Vagina (tissue), 2 donors: ENCODE results near the gene TLCD4. TPM values are rescaled to one million over a fixed set of nuclear protein-coding genes. Genes with fewer than 3 reads are reported as not detected.

ENCODE experiments used
- DNase-seq, 2 donors: peaks; one replicate each; pipeline ENCODE4 v3.0.0-alpha.2; 2017; ENCODE audit errors: extremely low spot score in 2 of 2
- H3K27ac ChIP-seq: fragments of 200-600 bp; sonication (generic); one replicate; pipeline ENCODE4 v1.5.1; 2019
- H3K27me3 ChIP-seq: fragments of 200-600 bp; sonication (generic); one replicate; pipeline ENCODE4 v1.5.1; 2019
- H3K36me3 ChIP-seq, 2 donors: fragments of 200-600 bp; sonication (generic); one replicate each; pipeline ENCODE4 v1.5.1; 2017 to 2019
- H3K4me1 ChIP-seq: fragments of 200-600 bp; sonication (generic); one replicate; pipeline ENCODE4 v1.5.1; 2019
- H3K4me3 ChIP-seq, 2 donors: fragments of 200-600 bp; sonication (generic); 1 replicate in 1 of 2; 2 replicates in 1 of 2; pipeline ENCODE4 v1.5.1; 2016 to 2019
- H3K9me3 ChIP-seq: fragments of 200-600 bp; sonication (generic); one replicate; pipeline ENCODE4 v1.5.1; 2019
- POLR2A ChIP-seq, 2 donors: fragments of 450-650 bp; IDR thresholded peaks; one replicate each; pipeline ENCODE4 v1.6.1; 2017; ENCODE audit warnings: antibody characterized with exemption in 2 of 2, mild to moderate bottlenecking in 2 of 2, moderate library complexity in 2 of 2
- POLR2AphosphoS5 ChIP-seq, 2 donors: sonication (generic); formaldehyde crosslinking; IDR thresholded peaks; one replicate each; pipeline ENCODE4 v1.9.0; 2017; ENCODE audit warnings: antibody characterized with exemption in 2 of 2, mild to moderate bottlenecking in 2 of 2, low read depth in 1 of 2; ENCODE audit not compliant: insufficient read depth in 1 of 2
- intact Hi-C: fragments of 100-400 bp; cut with DNase I; formaldehyde crosslinking; loops from one replicate; pipeline ENCODE4 v1.15.1; 2023
- total RNA-seq: library from RNA; depleted of rRNA; stranded (reverse); fragments of >200 nt; gene quantifications from one replicate; pipeline ENCODE4 v1.2.3, GENCODE V29; 2016
- TF ChIP-seq, protein P1 (sequence below), 3 experiments: fragments of 450-650 bp in 2 of 3; fragments of 200-600 bp in 1 of 3; sonication (generic) in 1 of 3; IDR thresholded peaks; one replicate each; pipeline ENCODE4 v1.5.1; 2017 to 2019; ENCODE audit warnings: antibody characterized with exemption in 3 of 3, mild to moderate bottlenecking in 2 of 3, moderate library complexity in 2 of 3

The TLCD4 gene
- total RNA-seq, 1 donor from 2014 or later, result 4.4 TPM

DNA sequence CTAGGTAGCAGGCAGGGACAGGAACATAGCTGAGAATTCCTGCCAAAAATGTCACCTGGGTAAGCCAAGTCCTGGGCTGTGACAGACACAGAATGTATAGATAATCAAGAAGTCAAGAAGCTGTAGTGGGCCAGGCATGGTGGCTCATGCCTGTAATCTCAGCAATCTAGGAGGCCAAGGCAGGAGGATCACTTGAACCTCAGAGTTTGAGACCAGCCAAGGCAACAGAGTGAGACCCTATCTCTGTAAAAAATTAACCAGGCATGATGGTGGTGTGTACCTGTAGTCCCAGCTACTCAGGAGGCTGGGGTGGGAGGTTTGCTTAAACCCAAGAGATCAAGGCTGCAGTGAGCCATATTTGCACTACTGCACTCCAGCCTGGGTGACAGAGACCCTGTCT, 41.1 kb upstream of the TLCD4 start:
- H3K27me3 ChIP-seq, result no peaks in the 10 kb centered on the region
- H3K9me3 ChIP-seq, result no peaks in the 10 kb centered on the region
- H3K27ac ChIP-seq, result no peak overlapping the region
- peaks cover 11% of the 10 kb centered on the region for H3K4me1 ChIP-seq
- no peak for DNase-seq
- no peaks in the 10 kb centered on the region for H3K36me3 ChIP-seq
- intact Hi-C loops, result no loop called here
- TF ChIP-seq POLR2A (IDR thresholded peaks at IDR 0.05), result no peak
- TF ChIP-seq, protein P1, sequence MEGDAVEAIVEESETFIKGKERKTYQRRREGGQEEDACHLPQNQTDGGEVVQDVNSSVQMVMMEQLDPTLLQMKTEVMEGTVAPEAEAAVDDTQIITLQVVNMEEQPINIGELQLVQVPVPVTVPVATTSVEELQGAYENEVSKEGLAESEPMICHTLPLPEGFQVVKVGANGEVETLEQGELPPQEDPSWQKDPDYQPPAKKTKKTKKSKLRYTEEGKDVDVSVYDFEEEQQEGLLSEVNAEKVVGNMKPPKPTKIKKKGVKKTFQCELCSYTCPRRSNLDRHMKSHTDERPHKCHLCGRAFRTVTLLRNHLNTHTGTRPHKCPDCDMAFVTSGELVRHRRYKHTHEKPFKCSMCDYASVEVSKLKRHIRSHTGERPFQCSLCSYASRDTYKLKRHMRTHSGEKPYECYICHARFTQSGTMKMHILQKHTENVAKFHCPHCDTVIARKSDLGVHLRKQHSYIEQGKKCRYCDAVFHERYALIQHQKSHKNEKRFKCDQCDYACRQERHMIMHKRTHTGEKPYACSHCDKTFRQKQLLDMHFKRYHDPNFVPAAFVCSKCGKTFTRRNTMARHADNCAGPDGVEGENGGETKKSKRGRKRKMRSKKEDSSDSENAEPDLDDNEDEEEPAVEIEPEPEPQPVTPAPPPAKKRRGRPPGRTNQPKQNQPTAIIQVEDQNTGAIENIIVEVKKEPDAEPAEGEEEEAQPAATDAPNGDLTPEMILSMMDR (IDR thresholded peaks at IDR 0.05), result no peak
- TF ChIP-seq POLR2AphosphoS5 (IDR thresholded peaks at IDR 0.05; ENCODE audit: insufficient read depth in 1 of 2, low read depth in 1 of 2), result no peak
- H3K4me3 ChIP-seq, result no peak overlapping the region

DNA sequence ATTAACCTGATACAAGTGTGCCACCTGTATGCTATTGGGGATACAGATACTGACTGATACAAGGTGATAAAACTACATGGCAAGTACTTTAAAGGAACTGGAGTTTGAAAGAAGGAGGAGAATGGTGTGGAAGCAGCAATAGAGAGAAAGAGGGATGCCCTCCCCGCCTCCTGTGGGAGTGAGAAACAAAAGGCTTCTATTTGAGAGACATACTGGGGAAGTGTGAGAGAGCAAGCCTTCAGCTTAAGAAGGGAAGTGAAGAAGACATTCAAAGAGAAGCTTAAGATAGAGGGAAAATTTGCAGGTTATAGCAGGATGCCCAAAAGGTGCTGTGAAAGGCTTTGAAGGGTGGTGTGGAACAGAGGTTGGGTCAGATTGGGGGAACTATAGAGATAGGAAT, 36.7 kb upstream of the TLCD4 start:
- DNase-seq, result no peak
- no peak overlapping the region for H3K27ac ChIP-seq
- intact Hi-C loops, result no loop called here

DNA sequence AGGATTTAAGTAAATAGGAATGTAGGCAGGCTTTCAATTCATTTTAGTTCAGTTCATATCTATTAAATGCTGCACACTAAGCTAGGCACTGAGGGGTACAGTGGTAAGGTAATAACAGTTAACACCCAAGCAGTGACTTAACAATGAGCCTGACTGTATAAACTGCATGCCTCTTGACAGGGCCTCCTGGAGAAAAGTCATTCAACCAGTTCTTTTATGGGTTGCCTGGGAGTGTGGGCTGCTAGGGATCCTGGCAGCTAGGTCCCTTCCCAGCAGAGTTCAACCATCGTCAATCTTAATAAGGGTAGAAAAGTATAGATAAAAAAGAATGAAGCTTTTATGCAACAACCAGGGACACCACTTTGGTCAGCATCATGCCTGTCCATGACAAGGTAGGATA, 36.3 kb upstream of the TLCD4 start:
- Histone ChIP-seq H3K27ac (no peak overlapping the region), H3K36me3 (no peaks in the 10 kb centered on the region), H3K9me3 (no peaks in the 10 kb centered on the region), H3K4me3 (no peak overlapping the region), H3K27me3 (no peaks in the 10 kb centered on the region), H3K4me1 (no peaks in the 10 kb centered on the region)
- intact Hi-C loops, result no loop called here
- no peak for DNase-seq
- TF ChIP-seq POLR2A (IDR thresholded peaks at IDR 0.05), result no peak
- no peak for TF ChIP-seq POLR2AphosphoS5 (IDR thresholded peaks at IDR 0.05; ENCODE audit: insufficient read depth in 1 of 2, low read depth in 1 of 2)
- TF ChIP-seq, protein P1 (IDR thresholded peaks at IDR 0.05), result no peak

More for the DNA sequence above, 36.7 kb upstream of the TLCD4 start:
- Histone ChIP-seq H3K4me3 (no peak overlapping the region), H3K4me1 (no peaks in the 10 kb centered on the region), H3K27me3 (no peaks in the 10 kb centered on the region), H3K9me3 (no peaks in the 10 kb centered on the region), H3K36me3 (no peaks in the 10 kb centered on the region)
- TF ChIP-seq, protein P1 (IDR thresholded peaks at IDR 0.05), result no peak
- no peak for TF ChIP-seq POLR2AphosphoS5 (IDR thresholded peaks at IDR 0.05; ENCODE audit: insufficient read depth in 1 of 2, low read depth in 1 of 2)
- no peak for TF ChIP-seq POLR2A (IDR thresholded peaks at IDR 0.05)

DNA sequence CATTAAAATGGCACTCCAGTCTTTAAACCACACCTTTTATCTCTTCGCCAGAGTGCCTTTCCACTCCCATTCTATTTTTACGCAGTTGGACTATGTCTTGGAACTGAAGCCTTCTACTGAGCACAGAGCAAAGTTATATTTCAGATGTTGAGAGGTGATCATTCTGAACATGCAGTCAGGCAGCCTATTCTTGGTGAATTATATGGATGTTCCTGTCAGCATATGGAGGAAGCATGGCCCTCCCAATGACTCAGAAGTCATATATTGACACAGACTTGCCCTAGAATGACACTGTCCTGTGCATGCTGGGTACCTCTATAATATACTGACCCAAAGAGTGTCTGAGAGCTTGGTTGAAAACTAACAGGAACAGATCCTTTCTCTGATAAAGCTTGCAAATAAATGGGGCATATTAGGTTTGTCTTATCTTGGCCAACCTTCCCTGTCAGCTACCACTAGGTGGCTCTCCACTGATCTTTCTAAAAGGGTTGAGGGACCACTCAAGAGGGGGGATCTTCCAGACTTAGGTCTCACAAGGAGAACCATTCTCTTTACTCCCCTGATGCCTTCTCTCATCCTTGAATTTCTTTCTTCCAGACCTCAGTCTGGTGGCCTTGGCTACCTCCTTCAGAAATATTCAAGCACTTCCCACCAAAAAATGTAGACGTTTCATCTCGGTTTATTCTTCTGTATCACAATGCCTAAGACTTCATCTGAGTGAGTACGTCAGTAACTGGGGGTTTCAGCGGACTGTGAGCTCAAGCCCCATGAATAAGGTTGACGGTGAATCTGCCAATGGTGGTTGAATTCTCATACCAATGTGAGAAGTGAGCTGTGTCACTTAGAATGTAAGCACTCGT, 32.6 kb upstream of the TLCD4 start:
- DNase-seq, result no peak
- no peak overlapping the region for H3K4me3 ChIP-seq
- H3K27ac ChIP-seq, result no peak overlapping the region
- intact Hi-C loops, result no loop called here
- TF ChIP-seq POLR2AphosphoS5 (IDR thresholded peaks at IDR 0.05; ENCODE audit: insufficient read depth in 1 of 2, low read depth in 1 of 2) (no peak), POLR2A (IDR thresholded peaks at IDR 0.05) (no peak)
- TF ChIP-seq, protein P1 (IDR thresholded peaks at IDR 0.05), result peak in 1 of 3 experiments; percentile 42
- no peaks in the 10 kb centered on the region for H3K4me1 ChIP-seq
- H3K36me3 ChIP-seq, result no peaks in the 10 kb centered on the region
- H3K27me3 ChIP-seq, result no peaks in the 10 kb centered on the region
- no peaks in the 10 kb centered on the region for H3K9me3 ChIP-seq

DNA sequence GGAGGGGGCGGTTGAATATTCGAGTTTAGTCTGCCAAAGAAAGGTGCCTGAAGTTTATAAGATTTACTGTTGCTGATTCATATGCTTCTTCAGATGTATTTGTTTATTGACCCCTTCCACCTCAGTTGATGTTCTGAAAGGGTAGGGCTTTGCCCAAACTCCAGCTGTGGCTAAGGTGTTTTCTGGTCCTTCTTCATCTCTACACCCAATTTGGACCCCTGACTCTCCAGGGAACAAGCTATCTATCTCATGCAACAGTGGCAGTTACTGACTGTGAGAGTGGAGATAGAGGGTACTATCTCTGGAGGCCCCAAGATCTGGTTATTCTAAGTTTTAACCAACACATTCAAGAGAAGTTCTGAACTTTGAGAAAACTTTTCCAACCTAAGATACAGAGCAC, 31.8 kb upstream of the TLCD4 start:
- no peak for DNase-seq
- H3K36me3 ChIP-seq, result no peaks in the 10 kb centered on the region
- no peaks in the 10 kb centered on the region for H3K27me3 ChIP-seq
- no peak overlapping the region for H3K27ac ChIP-seq
- no peak overlapping the region for H3K4me3 ChIP-seq
- H3K4me1 ChIP-seq, result no peaks in the 10 kb centered on the region
- intact Hi-C loops, result no loop called here
- peaks cover 6% of the 10 kb centered on the region for H3K9me3 ChIP-seq
- TF ChIP-seq, protein P1 (IDR thresholded peaks at IDR 0.05), result no peak
- TF ChIP-seq POLR2AphosphoS5 (IDR thresholded peaks at IDR 0.05; ENCODE audit: insufficient read depth in 1 of 2, low read depth in 1 of 2), result no peak
- no peak for TF ChIP-seq POLR2A (IDR thresholded peaks at IDR 0.05)
